ENCODE results near the gene MAGI2. TPM values are rescaled to one million over a fixed set of nuclear protein-coding genes. Genes with fewer than 3 reads are reported as not detected.

Gene MAGI2
- total RNA-seq, 1 donor from 2014 or later: 10.7 TPM

GRCh38 chr7:78400038-78400437 lies 1053.4 kb downstream of the MAGI2 start:
- no peaks in the 10 kb centered on the region for H3K36me3 Mint-ChIP-seq (ENCODE audit: unreplicated experiment)
- H3K4me1 Mint-ChIP-seq (ENCODE audit: unreplicated experiment): no peaks in the 10 kb centered on the region
- H3K27ac Mint-ChIP-seq (ENCODE audit: unreplicated experiment): no peak overlapping the region
- H3K27me3 Mint-ChIP-seq (ENCODE audit: unreplicated experiment): peaks cover 14% of the 10 kb centered on the region
- no peak for TF ChIP-seq CTCF (IDR thresholded peaks at IDR 0.05)
- no peak overlapping the region for H3K4me3 Mint-ChIP-seq (ENCODE audit: unreplicated experiment)
- DNase-seq (ENCODE audit: extremely low spot score, unreplicated experiment): no peak
- no peaks in the 10 kb centered on the region for H3K9me3 Mint-ChIP-seq (ENCODE audit: unreplicated experiment)

- Mint-ChIP-seq H3K4me3 (ENCODE audit: unreplicated experiment) (no peak overlapping the region), H3K4me1 (ENCODE audit: unreplicated experiment) (no peaks in the 10 kb centered on the region), H3K27me3 (ENCODE audit: unreplicated experiment) (peaks cover 10% of the 10 kb centered on the region), H3K9me3 (ENCODE audit: unreplicated experiment) (no peaks in the 10 kb centered on the region), H3K36me3 (ENCODE audit: unreplicated experiment) (no peaks in the 10 kb centered on the region), H3K27ac (ENCODE audit: unreplicated experiment) (no peak overlapping the region)
- no peak for DNase-seq (ENCODE audit: extremely low spot score, unreplicated experiment)
- TF ChIP-seq CTCF (IDR thresholded peaks at IDR 0.05): no peak
These were observed 1054.3 kb downstream of the MAGI2 start for GRCh38 chr7:78399033-78399769.

- TF ChIP-seq CTCF (IDR thresholded peaks at IDR 0.05): no peak
- Mint-ChIP-seq H3K27ac (ENCODE audit: unreplicated experiment) (no peak overlapping the region), H3K4me1 (ENCODE audit: unreplicated experiment) (no peaks in the 10 kb centered on the region), H3K9me3 (ENCODE audit: unreplicated experiment) (no peaks in the 10 kb centered on the region), H3K36me3 (ENCODE audit: unreplicated experiment) (no peaks in the 10 kb centered on the region), H3K27me3 (ENCODE audit: unreplicated experiment) (peaks cover 4% of the 10 kb centered on the region), H3K4me3 (ENCODE audit: unreplicated experiment) (no peak overlapping the region)
- DNase-seq (ENCODE audit: extremely low spot score, unreplicated experiment): no peak
These were observed 1054.9 kb downstream of the MAGI2 start for GRCh38 chr7:78398576-78398975.

GRCh38 chr7:78398081-78398480 lies 1055.4 kb downstream of the MAGI2 start:
- H3K4me1 Mint-ChIP-seq (ENCODE audit: unreplicated experiment): no peaks in the 10 kb centered on the region
- no peak overlapping the region for H3K4me3 Mint-ChIP-seq (ENCODE audit: unreplicated experiment)
- H3K27ac Mint-ChIP-seq (ENCODE audit: unreplicated experiment): no peak overlapping the region
- no peaks in the 10 kb centered on the region for H3K36me3 Mint-ChIP-seq (ENCODE audit: unreplicated experiment)
- no peak for DNase-seq (ENCODE audit: extremely low spot score, unreplicated experiment)
- H3K9me3 Mint-ChIP-seq (ENCODE audit: unreplicated experiment): no peaks in the 10 kb centered on the region
- peaks cover 4% of the 10 kb centered on the region for H3K27me3 Mint-ChIP-seq (ENCODE audit: unreplicated experiment)
- no peak for TF ChIP-seq CTCF (IDR thresholded peaks at IDR 0.05)

- Mint-ChIP-seq H3K4me1 (ENCODE audit: unreplicated experiment) (no peaks in the 10 kb centered on the region), H3K36me3 (ENCODE audit: unreplicated experiment) (no peaks in the 10 kb centered on the region), H3K27me3 (ENCODE audit: unreplicated experiment) (peaks cover 4% of the 10 kb centered on the region), H3K27ac (ENCODE audit: unreplicated experiment) (no peak overlapping the region), H3K9me3 (ENCODE audit: unreplicated experiment) (no peaks in the 10 kb centered on the region), H3K4me3 (ENCODE audit: unreplicated experiment) (no peak overlapping the region)
- TF ChIP-seq CTCF (IDR thresholded peaks at IDR 0.05): no peak
- DNase-seq (ENCODE audit: extremely low spot score, unreplicated experiment): no peak
These were observed 1057.3 kb downstream of the MAGI2 start for GRCh38 chr7:78396210-78396609.

All from osteocyte (in vitro differentiated cells).